Measurements from ENCODE around the gene DNAJB13.

DNA sequence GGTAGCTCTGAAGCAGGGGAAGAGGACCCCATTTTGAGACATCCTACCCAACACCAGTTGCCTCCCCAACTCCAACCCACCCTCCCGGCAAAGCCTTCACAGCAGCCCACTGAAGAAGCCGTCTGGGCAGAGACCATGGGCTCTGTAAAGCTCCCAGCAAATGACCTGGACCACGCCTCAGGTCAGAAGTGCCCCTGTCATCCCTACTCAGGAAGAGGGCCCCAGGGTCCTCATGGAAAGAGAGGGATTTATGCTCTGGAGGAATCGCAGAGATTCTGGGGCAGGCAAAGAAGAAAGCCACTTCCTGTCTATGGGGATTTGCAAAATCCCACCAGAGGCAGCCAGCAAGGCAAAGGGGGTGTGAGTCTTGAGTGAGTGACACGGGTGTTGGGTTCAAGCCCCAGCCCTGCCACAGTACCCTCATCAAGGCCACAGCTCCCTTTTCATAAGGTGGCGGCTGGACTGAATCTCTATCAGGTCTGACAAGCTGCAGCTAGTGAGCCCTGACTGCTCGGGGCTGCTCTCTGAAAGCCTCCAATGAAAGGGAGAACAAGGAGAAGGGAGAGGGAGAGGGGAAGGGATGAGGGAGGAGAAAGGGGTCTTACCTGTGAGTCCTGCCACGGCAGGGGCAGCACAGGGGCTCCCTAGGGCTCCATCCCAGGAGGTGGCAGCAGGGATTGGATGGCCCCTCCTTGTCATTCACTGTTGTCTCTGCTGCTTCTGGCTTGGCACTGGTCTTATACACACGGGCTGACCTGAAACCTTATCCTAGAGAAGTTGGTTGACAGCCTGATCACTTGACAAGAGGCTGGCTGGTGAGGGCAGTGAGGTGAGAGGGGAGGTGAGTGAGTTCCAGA, 57.8 kb downstream of the DNAJB13 start, which contains the start of gene UCP3:
- TF ChIP-seq CTCF (IDR thresholded peaks at IDR 0.05; ENCODE audit: poor library complexity, severe bottlenecking) = no peak
- TF ChIP-seq EZH2 (IDR thresholded peaks at IDR 0.05; ENCODE audit: borderline replicate concordance, insufficient read depth, low read length, poor library complexity, severe bottlenecking) = no peak
- no peak for TF ChIP-seq EP300 (conservative IDR thresholded peaks at IDR 0.05; ENCODE audit: poor library complexity, severe bottlenecking)
- no peak for TF ChIP-seq RAD21 (conservative IDR thresholded peaks at IDR 0.05)
- no peak for TF ChIP-seq POLR2AphosphoS5 (IDR thresholded peaks at IDR 0.05)
- no peak for TF ChIP-seq TAF1 (IDR thresholded peaks at IDR 0.05; ENCODE audit: low read depth)
- TF ChIP-seq REST (IDR thresholded peaks at IDR 0.05; ENCODE audit: borderline replicate concordance) = no peak
- TF ChIP-seq SMC3 (conservative IDR thresholded peaks at IDR 0.05; ENCODE audit: poor library complexity) = no peak
- no peak for TF ChIP-seq MXI1 (conservative IDR thresholded peaks at IDR 0.05; ENCODE audit: poor library complexity, severe bottlenecking)
